ENCODE data around the gene CD83.

Gene CD83

DNA sequence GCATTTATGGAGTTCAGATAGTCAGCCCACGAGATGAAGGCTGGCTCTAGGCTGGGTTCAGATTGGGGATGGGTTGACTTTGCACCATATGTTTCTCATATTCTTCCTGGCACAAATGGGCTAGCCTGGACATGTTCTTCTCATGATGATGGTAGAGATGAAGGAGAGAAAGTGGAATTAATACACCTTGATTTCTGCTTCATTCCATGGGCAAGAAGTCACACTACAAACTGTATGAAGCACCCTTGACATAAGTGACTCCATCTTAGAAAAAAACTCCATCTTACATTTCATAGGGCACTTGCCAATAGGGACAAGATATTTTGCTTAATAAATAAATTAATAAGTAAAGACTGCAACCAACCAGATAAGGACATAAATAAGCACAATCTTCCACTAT, 12.0 kb upstream of the CD83 start:
- H3K27me3 ChIP-seq (ENCODE audit: control insufficient read depth, insufficient read depth, low read length) = no peaks in the 10 kb centered on the region
- H3K9ac ChIP-seq = no peak overlapping the region
- no peaks in the 10 kb centered on the region for H3K36me3 ChIP-seq (ENCODE audit: control insufficient read depth, insufficient read depth, low read length)
- no peaks in the 10 kb centered on the region for H3K4me1 ChIP-seq
- no peak overlapping the region for H2AFZ ChIP-seq
- H3K9me3 ChIP-seq (ENCODE audit: control insufficient read depth, low read length) = no peaks in the 10 kb centered on the region
- no peak overlapping the region for H3K4me3 ChIP-seq (ENCODE audit: low read depth, low read length)
- H3K4me2 ChIP-seq (ENCODE audit: low read length) = no peak overlapping the region
- H3K27ac ChIP-seq = no peak overlapping the region
- TF ChIP-seq, protein P1, sequence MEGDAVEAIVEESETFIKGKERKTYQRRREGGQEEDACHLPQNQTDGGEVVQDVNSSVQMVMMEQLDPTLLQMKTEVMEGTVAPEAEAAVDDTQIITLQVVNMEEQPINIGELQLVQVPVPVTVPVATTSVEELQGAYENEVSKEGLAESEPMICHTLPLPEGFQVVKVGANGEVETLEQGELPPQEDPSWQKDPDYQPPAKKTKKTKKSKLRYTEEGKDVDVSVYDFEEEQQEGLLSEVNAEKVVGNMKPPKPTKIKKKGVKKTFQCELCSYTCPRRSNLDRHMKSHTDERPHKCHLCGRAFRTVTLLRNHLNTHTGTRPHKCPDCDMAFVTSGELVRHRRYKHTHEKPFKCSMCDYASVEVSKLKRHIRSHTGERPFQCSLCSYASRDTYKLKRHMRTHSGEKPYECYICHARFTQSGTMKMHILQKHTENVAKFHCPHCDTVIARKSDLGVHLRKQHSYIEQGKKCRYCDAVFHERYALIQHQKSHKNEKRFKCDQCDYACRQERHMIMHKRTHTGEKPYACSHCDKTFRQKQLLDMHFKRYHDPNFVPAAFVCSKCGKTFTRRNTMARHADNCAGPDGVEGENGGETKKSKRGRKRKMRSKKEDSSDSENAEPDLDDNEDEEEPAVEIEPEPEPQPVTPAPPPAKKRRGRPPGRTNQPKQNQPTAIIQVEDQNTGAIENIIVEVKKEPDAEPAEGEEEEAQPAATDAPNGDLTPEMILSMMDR (IDR thresholded peaks at IDR 0.05) = no peak
- no peaks in the 10 kb centered on the region for H3K79me2 ChIP-seq

DNA sequence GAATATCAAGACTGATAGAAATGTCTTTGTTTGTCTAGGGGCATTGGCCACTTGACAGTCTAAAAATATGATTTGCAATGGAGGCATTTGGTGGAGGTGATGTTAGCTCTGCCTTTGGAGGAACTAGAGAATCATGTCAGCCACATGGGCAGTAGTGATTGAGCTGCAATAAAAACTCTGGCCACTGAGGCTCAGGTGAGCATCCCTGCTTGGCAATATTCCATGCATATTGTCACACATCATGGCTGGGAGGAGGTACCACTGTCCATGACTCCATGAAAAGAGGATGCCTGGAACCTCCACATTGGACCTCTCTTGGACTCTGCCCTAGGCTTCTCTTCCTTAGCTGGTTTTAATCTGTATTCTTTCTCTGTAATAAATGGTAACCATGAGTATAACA, 10.6 kb upstream of the CD83 start:
- H3K4me2 ChIP-seq (ENCODE audit: low read length) = no peak overlapping the region
- no peak overlapping the region for H3K4me3 ChIP-seq (ENCODE audit: low read depth, low read length)
- no peaks in the 10 kb centered on the region for H3K9me3 ChIP-seq (ENCODE audit: control insufficient read depth, low read length)
- H2AFZ ChIP-seq = no peak overlapping the region
- no peak overlapping the region for H3K9ac ChIP-seq
- H3K36me3 ChIP-seq (ENCODE audit: control insufficient read depth, insufficient read depth, low read length) = no peaks in the 10 kb centered on the region
- H3K4me1 ChIP-seq = no peaks in the 10 kb centered on the region
- no peaks in the 10 kb centered on the region for H3K79me2 ChIP-seq
- TF ChIP-seq, protein P1 (IDR thresholded peaks at IDR 0.05) = no peak
- H3K27ac ChIP-seq = no peak overlapping the region
- H3K27me3 ChIP-seq (ENCODE audit: control insufficient read depth, insufficient read depth, low read length) = no peaks in the 10 kb centered on the region

DNA sequence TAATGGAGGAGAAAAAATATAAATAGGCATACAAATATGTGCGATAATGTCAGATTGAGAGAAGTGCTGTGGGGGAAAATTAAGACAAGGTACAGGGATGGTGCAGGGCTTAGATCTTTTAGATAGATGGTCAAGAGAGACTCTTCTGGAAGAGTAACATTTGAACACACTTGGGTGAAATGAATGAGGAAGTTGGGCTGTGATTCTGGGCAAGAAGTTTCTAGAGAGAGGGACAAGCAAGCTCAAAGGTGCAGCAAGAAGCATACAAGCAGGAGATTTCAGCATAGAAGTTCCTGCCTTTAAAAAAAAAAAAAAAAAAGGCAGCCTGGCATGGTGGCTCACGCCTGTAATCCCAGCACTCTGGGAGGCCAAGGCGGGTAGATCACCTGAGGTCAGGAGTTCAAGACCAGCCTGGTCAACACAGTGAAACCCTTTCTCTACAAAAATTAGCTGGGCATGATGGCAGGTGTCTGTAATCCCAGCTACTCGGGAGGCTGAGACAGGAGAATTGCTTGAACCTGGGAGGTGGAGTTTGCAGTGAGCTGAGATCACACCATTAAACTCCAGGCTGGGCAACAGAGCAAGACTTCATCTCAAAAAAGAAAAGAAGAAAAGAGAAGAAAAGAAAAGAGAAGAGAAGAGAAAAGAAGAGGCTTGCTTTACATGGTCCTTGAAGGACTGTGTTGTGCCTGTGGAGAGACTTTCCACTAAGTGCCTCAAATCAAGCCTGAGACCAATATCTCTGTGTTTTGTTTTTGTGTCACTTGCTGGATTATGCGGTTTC, 9.7 kb upstream of the CD83 start:
- no peak overlapping the region for H3K27ac ChIP-seq
- no peak overlapping the region for H3K4me2 ChIP-seq (ENCODE audit: low read length)
- no peaks in the 10 kb centered on the region for H3K79me2 ChIP-seq
- H3K27me3 ChIP-seq (ENCODE audit: control insufficient read depth, insufficient read depth, low read length) = no peaks in the 10 kb centered on the region
- no peaks in the 10 kb centered on the region for H3K9me3 ChIP-seq (ENCODE audit: control insufficient read depth, low read length)
- H3K4me3 ChIP-seq (ENCODE audit: low read depth, low read length) = no peak overlapping the region
- H3K36me3 ChIP-seq (ENCODE audit: control insufficient read depth, insufficient read depth, low read length) = no peaks in the 10 kb centered on the region
- no peaks in the 10 kb centered on the region for H3K4me1 ChIP-seq
- H2AFZ ChIP-seq = no peak overlapping the region
- H3K9ac ChIP-seq = no peak overlapping the region
- TF ChIP-seq, protein P1 (IDR thresholded peaks at IDR 0.05) = no peak

DNA sequence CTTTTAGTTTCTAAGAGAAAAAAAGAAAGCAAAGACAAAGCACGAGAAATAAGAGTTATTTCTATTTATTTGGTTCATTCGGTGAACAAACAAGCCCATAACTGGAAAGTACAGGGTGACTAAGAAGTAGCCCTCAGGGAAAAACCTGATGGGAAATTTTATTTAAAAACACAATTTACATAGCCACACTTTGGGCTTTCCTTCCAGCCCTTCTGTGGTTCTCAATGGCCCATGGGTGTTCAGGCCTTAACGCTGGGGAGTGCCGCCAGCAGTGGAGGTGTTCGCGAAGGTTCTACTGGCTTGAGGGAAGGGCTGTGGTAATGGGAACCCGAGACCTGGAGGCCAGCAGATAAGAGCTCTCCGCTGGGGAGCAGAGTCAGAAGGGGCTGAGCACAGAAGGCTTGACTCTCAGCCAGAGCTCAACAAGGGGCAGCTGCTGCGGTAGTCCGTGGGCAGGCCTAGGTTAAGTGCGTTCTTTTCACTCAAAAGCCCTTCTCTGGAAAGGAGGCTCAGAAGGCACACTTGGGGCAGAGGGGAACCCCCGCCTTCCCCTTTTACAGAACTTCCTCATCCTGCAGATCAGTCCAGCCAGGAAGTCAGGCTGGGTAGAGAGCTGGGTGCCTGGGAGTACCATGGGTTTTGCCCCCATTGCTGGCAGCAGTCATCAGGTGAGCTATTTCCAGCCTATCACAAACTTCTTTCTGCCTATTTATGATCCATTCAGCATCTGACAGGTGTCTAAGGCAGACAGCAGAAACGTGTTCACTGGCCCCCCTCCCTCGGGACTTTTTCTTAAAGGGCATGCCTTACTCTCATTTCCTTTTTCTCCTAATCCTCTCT, 8.8 kb upstream of the CD83 start:
- Histone ChIP-seq H3K4me2 (ENCODE audit: low read length) (no peak overlapping the region), H3K4me3 (ENCODE audit: low read depth, low read length) (no peak overlapping the region), H3K27me3 (ENCODE audit: control insufficient read depth, insufficient read depth, low read length) (no peaks in the 10 kb centered on the region), H3K27ac (no peak overlapping the region), H3K9ac (no peak overlapping the region), H3K79me2 (no peaks in the 10 kb centered on the region), H3K36me3 (ENCODE audit: control insufficient read depth, insufficient read depth, low read length) (no peaks in the 10 kb centered on the region), H3K9me3 (ENCODE audit: control insufficient read depth, low read length) (no peaks in the 10 kb centered on the region), H2AFZ (no peak overlapping the region), H3K4me1 (no peaks in the 10 kb centered on the region)
- TF ChIP-seq, protein P1 (IDR thresholded peaks at IDR 0.05) = no peak
